BJ (cell line): ENCODE measurements around the gene RPS6KL1. TPM values are rescaled to one million over a fixed set of nuclear protein-coding genes. Genes with fewer than 3 reads are reported as not detected.

Experiments
- CTCF ChIA-PET: fragments of 350-600 bp; formaldehyde crosslinking; extraction: SDS; loops from one replicate; lab custom pipeline; 2021; ENCODE audit warnings: antibody characterized with exemption, inconsistent platforms; lab: Yijun Ruan, JAX
- POLR2A ChIA-PET: fragments of 300-600 bp; sonication (Branson Sonifier 250); formaldehyde crosslinking; extraction: SDS; loops from one replicate; lab custom pipeline; 2021; ENCODE audit warnings: antibody characterized with exemption; lab: Charles Lee
- DNase-seq: peaks from one replicate; pipeline ENCODE4 v3.0.0-alpha.2; 2011; ENCODE audit warnings: low read depth
- H3K27me3 ChIP-seq: 2 replicates; pipeline ENCODE4 v1.6.0; 2011; ENCODE audit warnings: low read length; ENCODE audit not compliant: control insufficient read depth, insufficient read depth
- H3K36me3 ChIP-seq: 2 replicates; pipeline ENCODE4 v1.5.1; 2011; ENCODE audit warnings: low read length; ENCODE audit not compliant: control insufficient read depth, insufficient read depth
- H3K4me3 ChIP-seq: 2 replicates; pipeline ENCODE4 v1.5.1; 2011; ENCODE audit warnings: low read depth, mild to moderate bottlenecking, control low read depth, low read length
- CTCF ChIP-seq: IDR thresholded peaks from 2 replicates; pipeline ENCODE4 v1.5.1; 2011; ENCODE audit warnings: low read depth, mild to moderate bottlenecking, control low read depth, inconsistent platforms, low read length, moderate library complexity; ENCODE audit not compliant: insufficient read depth
- polyA plus RNA-seq: library from polyadenylated mRNA; depleted of rRNA; stranded (reverse); fragments of >200 nt; gene quantifications from 2 replicates; pipeline ENCODE4 v1.2.3, GENCODE V29; 2011

Gene RPS6KL1
- polyA plus RNA-seq, 1 experiment, result 2.8 TPM

GRCh38 chr14:74866708-74867389 lies 56.2 kb downstream of the RPS6KL1 start:
- H3K4me3 ChIP-seq, result no peak overlapping the region
- no peak for TF ChIP-seq CTCF
- no peaks in the 10 kb centered on the region for H3K36me3 ChIP-seq
- POLR2A ChIA-PET, result no interaction called here
- CTCF ChIA-PET, result interaction anchor here (0.8 to 21.7 kb wide), 7 partner anchors 11 to 258 kb away, joined by 3 to 195 read pairs (median 9); partner anchors contain the start of genes DLST and ZC2HC1C
- H3K27me3 ChIP-seq, result peaks cover 2% of the 10 kb centered on the region; the same call in 1 of the 2 replicates
- no peak for DNase-seq

GRCh38 chr14:74865156-74865555 lies 57.9 kb downstream of the RPS6KL1 start:
- DNase-seq, result no peak
- no peaks in the 10 kb centered on the region for H3K36me3 ChIP-seq
- no peak overlapping the region for H3K4me3 ChIP-seq
- ChIA-PET CTCF (interaction anchor here (0.7 to 13.8 kb wide), 3 partner anchors 17 to 1385 kb away, joined by 3 to 315 read pairs (median 118); partner anchors contain the start of gene DLST), POLR2A (no interaction called here)
- TF ChIP-seq CTCF, result no peak
- no peaks in the 10 kb centered on the region for H3K27me3 ChIP-seq

- no peak for DNase-seq
- ChIA-PET CTCF (interaction anchor here (1.0 to 13.8 kb wide), 8 partner anchors 15 to 223 kb away, joined by 3 to 315 read pairs (median 42); partner anchors contain the start of gene DLST), POLR2A (no interaction called here)
- Histone ChIP-seq H3K4me3 (no peak overlapping the region), H3K27me3 (no peaks in the 10 kb centered on the region), H3K36me3 (no peaks in the 10 kb centered on the region)
- no peak for TF ChIP-seq CTCF
Observed at GRCh38 chr14:74864198-74864597, 58.9 kb downstream of the RPS6KL1 start.

- ChIA-PET CTCF (interaction anchor here (1.0 to 13.8 kb wide), 9 partner anchors 9 to 227 kb away, joined by 4 to 315 read pairs (median 64); partner anchors contain the start of genes DLST and PROX2), POLR2A (no interaction called here)
- H3K36me3 ChIP-seq, result no peaks in the 10 kb centered on the region
- no peak overlapping the region for H3K4me3 ChIP-seq
- H3K27me3 ChIP-seq, result no peaks in the 10 kb centered on the region
- DNase-seq, result no peak
- no peak for TF ChIP-seq CTCF
Observed at GRCh38 chr14:74863274-74863673, 59.8 kb downstream of the RPS6KL1 start.

- no peak overlapping the region for H3K4me3 ChIP-seq
- H3K36me3 ChIP-seq, result no peaks in the 10 kb centered on the region
- POLR2A ChIA-PET, result no interaction called here
- H3K27me3 ChIP-seq, result no peaks in the 10 kb centered on the region
- TF ChIP-seq CTCF, result no peak
- DNase-seq, result no peak
- CTCF ChIA-PET, result interaction anchor here (0.7 to 13.8 kb wide), 16 partner anchors 11 to 229 kb away, joined by 3 to 315 read pairs (median 4); partner anchors contain the start of genes DLST and PROX2
Observed at GRCh38 chr14:74861734-74862090, 61.3 kb downstream of the RPS6KL1 start.
